Lower leg skin (tissue), 3 donors: ENCODE measurements around the gene ZMYM2.

Experiments
- POLR2A ChIP-seq, 2 donors: fragments of 450-650 bp; IDR thresholded peaks; one replicate each; pipeline ENCODE4 v1.6.1; 2016 to 2017; ENCODE audit warnings: antibody characterized with exemption in 2 of 2, mild to moderate bottlenecking in 1 of 2, moderate library complexity in 1 of 2
- TF ChIP-seq, protein P1 (sequence below), 3 donors: fragments of 450-650 bp; IDR thresholded peaks; one replicate each; pipeline ENCODE4 v1.5.1; 2016; ENCODE audit warnings: antibody characterized with exemption in 3 of 3, mild to moderate bottlenecking in 3 of 3, moderate library complexity in 2 of 3

GRCh38 chr13:20024702-20025101, 66.2 kb downstream of the ZMYM2 start:
- no peak for TF ChIP-seq POLR2A (IDR thresholded peaks at IDR 0.05)
- TF ChIP-seq, protein P1, sequence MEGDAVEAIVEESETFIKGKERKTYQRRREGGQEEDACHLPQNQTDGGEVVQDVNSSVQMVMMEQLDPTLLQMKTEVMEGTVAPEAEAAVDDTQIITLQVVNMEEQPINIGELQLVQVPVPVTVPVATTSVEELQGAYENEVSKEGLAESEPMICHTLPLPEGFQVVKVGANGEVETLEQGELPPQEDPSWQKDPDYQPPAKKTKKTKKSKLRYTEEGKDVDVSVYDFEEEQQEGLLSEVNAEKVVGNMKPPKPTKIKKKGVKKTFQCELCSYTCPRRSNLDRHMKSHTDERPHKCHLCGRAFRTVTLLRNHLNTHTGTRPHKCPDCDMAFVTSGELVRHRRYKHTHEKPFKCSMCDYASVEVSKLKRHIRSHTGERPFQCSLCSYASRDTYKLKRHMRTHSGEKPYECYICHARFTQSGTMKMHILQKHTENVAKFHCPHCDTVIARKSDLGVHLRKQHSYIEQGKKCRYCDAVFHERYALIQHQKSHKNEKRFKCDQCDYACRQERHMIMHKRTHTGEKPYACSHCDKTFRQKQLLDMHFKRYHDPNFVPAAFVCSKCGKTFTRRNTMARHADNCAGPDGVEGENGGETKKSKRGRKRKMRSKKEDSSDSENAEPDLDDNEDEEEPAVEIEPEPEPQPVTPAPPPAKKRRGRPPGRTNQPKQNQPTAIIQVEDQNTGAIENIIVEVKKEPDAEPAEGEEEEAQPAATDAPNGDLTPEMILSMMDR (IDR thresholded peaks at IDR 0.05) = no peak
